HG03354 (cell line): ENCODE data around the gene SDSL.

Experiments
- ATAC-seq: cut with Tn5 transposase; IDR thresholded peaks from one replicate; pipeline ENCODE4 v1.9.1; 2021; ENCODE audit warnings: mild to moderate bottlenecking; ENCODE audit not compliant: unreplicated experiment, poor library complexity, severe bottlenecking

The SDSL gene, protein sequence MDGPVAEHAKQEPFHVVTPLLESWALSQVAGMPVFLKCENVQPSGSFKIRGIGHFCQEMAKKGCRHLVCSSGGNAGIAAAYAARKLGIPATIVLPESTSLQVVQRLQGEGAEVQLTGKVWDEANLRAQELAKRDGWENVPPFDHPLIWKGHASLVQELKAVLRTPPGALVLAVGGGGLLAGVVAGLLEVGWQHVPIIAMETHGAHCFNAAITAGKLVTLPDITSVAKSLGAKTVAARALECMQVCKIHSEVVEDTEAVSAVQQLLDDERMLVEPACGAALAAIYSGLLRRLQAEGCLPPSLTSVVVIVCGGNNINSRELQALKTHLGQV

GRCh38 chr12:113422030-113422885, at the start of gene SDSL:
Gene SDSL (plus strand): TSS chr12:113422380. CDS start chr12:113427983, 5,603 bp downstream.
- peak; percentile 88 for ATAC-seq

DNA sequence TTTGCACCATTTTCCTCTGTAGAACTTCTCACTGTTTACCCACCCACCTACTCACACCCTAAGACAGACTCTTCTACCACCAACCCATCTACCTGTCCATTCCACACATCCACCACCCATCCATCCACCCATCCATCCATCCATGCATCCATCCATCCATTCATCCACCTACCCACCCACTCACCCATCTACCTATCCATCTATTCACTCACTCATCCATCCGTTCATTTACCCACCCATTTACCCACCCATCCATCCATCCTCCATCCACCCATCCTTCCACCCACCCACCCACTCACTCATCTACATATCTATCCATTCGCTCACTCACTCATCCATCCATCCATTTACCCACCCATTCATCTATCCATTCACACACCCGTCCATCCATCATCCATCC, 48.7 kb upstream of the SDSL start:
- ATAC-seq = no peak

GRCh38 chr12:113373969-113374368, 48.2 kb upstream of the SDSL start:
- ATAC-seq = no peak

DNA sequence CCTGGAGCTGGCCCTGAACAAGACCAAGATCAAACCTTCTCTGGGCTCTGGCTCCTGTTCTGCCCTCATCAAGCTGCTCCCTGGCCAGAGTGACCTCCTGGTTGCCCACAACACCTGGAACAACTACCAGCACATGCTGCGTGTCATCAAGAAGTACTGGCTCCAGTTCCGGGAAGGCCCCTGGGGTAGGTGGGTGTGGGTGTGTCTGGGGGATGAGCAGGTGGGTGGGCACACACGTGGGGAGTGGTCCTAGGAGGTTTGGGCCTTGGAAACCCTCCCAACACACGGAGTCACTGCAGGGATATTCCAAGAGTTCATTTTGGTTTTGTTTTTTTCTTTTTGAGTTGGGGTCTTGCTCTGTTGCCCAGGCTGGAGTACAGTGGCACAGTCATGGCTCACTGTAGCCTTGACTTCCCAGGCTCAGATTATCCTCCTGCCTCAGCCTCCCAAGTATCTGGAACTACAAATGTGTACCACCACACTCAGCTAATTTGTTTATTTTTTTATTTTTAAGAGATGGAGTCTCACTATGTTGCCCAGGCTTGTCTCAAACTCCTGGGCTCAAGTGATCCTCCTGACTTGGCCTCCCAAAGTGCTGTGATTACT, 47.3 kb upstream of the SDSL start:
- no peak for ATAC-seq

DNA sequence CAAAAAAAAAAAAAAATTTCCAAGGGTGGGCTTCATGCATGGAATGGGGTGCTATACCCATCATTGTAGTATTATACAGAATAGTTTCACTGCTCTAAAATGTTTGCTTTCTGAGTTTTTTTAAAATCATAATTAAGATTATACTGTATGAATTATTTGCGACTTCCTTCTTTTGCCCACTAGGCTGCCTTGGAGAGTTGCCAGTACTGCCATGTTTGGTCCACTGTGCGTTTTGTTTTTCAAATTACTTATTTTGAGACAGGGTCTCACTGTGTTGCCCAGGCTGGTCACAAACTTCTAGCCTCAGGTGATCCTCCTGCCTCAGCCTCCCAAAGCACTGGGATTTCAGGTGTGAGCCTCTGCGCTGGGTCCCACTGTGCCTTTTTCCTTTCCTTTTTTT, 43.9 kb upstream of the SDSL start:
- no peak for ATAC-seq

DNA sequence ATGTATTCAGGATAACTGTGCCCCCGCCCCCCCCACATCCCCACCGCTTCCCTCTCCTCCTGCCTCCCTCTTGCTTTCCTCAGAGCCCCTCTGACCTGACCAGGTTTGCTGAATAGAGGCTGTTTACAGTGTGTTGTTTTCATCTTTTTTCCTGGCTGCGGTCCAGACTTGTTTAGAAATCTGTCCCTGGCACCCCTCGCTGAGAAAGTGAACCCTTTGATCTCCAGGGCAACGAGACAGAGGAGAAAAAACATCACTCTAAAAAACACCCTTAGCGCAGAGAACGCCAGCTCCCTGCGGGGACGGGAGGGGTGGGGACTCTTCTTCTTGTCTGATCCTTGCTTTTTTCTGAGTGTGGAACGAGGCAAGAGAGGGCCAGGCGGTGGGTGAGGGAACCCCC, 41.0 kb upstream of the SDSL start:
- ATAC-seq = no peak

- no peak for ATAC-seq
These were observed 40.0 kb upstream of the SDSL start for GRCh38 chr12:113382206-113382605.

GRCh38 chr12:113384778-113385177, 37.4 kb upstream of the SDSL start:
- no peak for ATAC-seq

GRCh38 chr12:113385282-113385882, 36.8 kb upstream of the SDSL start:
- ATAC-seq = no peak

DNA sequence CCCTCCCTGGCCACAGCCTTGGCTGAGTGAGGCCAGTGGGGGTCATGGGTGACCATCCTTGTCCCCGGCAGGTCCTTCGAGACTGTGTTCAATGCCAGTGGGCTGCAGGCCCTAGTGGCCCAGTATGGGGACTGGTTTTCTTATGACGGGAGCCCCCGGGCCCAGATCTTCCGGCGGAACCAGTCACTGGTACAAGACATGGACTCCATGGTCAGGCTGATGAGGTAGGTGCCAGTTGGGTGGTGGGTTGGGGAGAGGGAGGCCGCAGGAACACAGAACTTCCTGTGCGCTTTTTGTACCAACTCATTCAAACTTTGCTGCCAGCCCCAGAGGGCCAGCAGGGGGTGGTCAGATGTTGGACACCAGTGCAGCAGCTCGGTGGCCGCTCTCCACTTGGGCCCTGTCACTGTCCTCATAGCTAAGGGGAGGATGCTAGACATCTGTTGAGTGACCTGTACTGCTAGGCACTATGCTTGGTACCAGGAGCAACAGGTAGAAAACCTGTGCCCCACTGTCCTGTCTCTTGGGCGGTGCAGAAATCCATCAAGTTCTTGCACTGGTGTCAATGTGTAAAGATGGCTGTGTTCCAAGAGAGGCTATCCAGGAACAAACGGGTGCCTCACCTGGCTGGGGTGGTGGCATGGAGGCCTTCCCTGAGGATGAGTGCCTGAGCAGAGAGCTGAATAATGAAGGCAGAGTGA, 35.2 kb upstream of the SDSL start:
- ATAC-seq = no peak

- no peak for ATAC-seq
These were observed 34.5 kb upstream of the SDSL start for GRCh38 chr12:113387631-113388030.

DNA sequence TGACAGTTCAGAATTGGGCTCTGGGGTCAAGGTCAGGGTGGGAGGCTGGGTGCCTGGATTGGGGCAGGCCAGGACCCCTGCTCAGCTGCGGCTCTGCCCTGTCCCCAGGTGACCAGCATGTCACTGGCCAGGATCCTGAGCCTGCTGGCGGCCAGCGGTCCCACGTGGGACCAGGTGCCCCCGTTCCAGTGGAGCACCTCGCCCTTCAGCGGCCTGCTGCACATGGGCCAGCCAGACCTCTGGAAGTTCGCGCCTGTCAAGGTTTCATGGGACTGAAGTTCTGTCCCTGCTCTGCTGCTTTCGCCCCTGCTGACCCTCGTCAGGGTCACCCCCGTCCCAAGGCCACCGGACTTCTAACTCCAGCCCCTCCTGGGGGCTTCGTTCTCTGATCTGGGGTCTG, 33.8 kb upstream of the SDSL start:
- ATAC-seq = no peak

DNA sequence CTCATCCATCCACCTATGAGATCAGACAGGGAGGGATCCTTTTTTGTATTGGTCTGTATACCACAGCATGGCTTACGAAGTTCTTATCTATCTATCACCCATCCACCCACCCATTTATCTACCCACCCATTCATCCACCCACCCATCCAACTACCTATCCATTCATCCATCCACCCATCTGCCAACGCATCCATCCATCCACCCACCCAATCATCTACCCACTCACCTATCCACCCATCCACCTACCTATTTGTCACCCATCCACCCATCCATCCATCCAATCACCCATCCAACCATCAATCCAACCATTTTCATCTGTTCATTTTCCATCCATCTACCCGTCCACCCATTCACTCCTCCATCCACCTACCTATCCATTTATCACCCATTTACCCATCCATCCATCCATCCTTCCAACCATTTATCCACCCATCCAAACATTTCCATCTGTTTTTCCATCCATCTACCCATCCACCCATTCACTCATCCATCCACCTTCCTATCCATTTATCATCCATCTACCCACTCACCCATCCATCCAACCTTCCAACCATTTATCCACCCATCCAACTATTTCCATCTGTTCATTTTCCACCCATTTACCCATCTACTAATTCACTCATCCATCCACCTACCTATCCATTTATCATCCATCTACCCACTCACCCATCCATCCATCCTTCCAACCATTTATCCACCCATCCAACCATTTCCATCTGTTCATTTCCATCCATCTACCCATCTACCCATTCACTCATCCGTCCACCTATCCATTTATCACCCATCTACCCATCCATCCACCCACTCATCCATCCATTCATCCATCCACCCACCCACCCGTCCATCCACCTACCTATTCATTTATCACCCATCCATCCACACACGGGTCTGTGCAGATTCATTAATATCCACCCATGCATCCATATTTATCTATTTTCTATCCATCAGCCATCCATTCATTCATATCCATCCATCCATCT, 31.8 kb upstream of the SDSL start:
- ATAC-seq = no peak

DNA sequence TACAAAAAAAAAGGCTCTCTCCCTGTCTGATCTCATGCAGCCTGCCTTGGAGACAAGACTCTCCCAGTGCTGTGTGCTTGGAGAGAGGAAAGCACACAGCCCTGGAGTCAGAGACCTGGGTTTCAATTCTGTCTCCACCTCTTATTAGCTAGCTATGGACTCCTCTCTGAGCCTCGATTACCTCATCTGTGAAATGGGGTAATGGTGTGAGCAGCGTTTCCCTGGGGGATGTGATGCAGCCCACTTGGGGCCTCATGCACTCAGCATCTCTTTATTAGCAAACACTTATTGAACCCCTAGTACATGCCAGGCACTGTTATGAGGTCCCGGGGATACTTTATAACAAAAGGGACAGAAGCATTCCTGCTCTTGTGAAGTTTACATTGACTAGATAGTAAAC, 31.0 kb upstream of the SDSL start:
- ATAC-seq = no peak

- ATAC-seq = no peak
These were observed 30.4 kb upstream of the SDSL start for GRCh38 chr12:113391650-113392337.

- ATAC-seq = no peak
These were observed 29.7 kb upstream of the SDSL start for GRCh38 chr12:113392520-113392919.

DNA sequence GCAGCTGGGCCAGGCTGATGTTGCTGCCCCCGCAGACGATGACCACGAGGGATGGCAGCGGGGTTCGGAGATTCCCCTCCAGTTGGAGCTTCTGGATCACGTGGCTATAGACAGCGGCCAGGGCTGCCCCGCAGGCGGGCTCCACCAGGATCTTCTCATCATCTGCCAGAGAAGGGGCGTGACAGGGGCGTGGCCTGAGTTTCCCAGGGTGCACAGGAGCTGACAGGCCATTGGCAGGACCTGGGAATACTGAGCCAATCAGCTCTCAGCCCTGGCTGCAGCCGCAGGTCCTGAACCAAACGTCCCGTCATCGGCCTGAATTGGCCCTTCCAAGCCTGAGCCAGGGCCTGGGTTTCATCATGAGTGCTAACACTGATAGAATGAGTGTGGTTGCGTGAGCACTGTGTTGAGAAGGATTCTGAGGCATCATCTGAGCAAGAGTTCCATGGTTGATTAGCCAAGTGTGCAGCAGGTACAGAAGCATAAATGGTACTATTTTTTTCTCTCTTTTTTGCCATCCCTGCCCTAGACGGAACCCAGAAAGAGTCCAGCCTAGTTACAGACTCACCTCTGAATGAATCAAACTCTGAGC, 29.1 kb upstream of the SDSL start:
- no peak for ATAC-seq

DNA sequence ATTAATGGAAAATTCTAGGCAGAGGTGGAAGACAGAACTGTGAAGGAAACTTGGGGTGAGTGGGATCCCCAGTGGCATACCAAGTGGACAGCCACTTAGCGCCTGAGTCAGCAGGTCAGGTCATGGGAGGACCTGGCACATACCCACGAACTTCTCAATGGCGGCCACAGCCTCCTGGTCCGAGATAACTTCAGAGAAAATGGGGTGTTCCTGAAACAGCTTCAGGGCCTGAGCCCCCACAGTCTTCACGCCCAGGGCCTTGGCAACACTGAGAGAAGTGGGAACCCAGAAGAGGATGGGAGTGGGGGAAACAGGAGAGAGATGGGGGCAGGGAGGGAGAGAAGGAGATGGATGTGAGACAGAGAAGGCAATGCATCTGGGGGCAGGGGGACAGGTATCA, 28.4 kb upstream of the SDSL start:
- ATAC-seq = no peak
